K562 (cell line): Measurements from ENCODE around the gene ARFGEF3. TPM values are rescaled to one million over a fixed set of nuclear protein-coding genes. Genes with fewer than 3 reads are reported as not detected.

Experiments used
- ATAC-seq: fragments of 200-7000 bp; cut with Tn5 transposase; 3 replicates; pipeline ENCODE4 v1.9.1; 2020; ENCODE audit warnings: moderate library complexity
- BruUV-seq: library from RNA; stranded (reverse); fragments of 400-500 nt; replicated peaks from 2 replicates; lab custom pipeline; 2021; lab: Mats Ljungman, UMichigan
- CTCF ChIA-PET: fragments of 300-600 bp; formaldehyde crosslinking; extraction: SDS; loops from one replicate; lab custom pipeline; 2021; ENCODE audit warnings: low intra/inter-chr PET ratio; lab: Yijun Ruan, JAX
- POLR2A ChIA-PET: fragments of 300-600, 350-650 bp; sonication (Branson Sonifier 250); formaldehyde crosslinking; extraction: SDS; loops from one replicate; lab custom pipeline; 2021; ENCODE audit warnings: antibody characterized with exemption, inconsistent platforms; lab: Yijun Ruan, JAX
- DNase-seq, 4 experiments: peaks; one replicate each; pipeline versions ENCODE4 v3.0.0 to v3.0.0-alpha.2; 2011 to 2018; ENCODE audit warnings: low spot score in 3 of 4, mixed read lengths in 3 of 4; ENCODE audit errors: extremely low read depth in 1 of 4
- FAIRE-seq: peaks from 2 replicates; lab custom pipeline; 2011; peaks lifted over from hg19 to GRCh38; lab: Jason Lieb, UNC
- H2AFZ ChIP-seq: 2 replicates; pipeline ENCODE4 v1.6.0; 2011; ENCODE audit warnings: low read depth, low read length, control low read depth, inconsistent platforms
- H3K27ac ChIP-seq: fragments of 200-600 bp; 3 replicates; pipeline ENCODE4 v1.8.0; 2011; ENCODE audit warnings: low read depth, mild to moderate bottlenecking, control low read depth, inconsistent platforms, low read length, moderate library complexity, mixed read lengths; ENCODE audit errors: extremely low read depth
- H3K27me3 ChIP-seq, 2 experiments: fragments of 300-600 bp in 1 of 2; 2 replicates in 1 of 2; 3 replicates in 1 of 2; pipeline versions ENCODE4 v1.6.0 to v1.8.0; 2011; ENCODE audit warnings: inconsistent platforms in 2 of 2, low read length in 2 of 2, mild to moderate bottlenecking in 1 of 2, mixed read lengths in 1 of 2, moderate library complexity in 1 of 2; ENCODE audit not compliant: control insufficient read depth in 2 of 2, insufficient read depth in 2 of 2
- H3K36me3 ChIP-seq: fragments of 300-600 bp; 3 replicates; pipeline ENCODE4 v1.8.0; 2011; ENCODE audit warnings: mild to moderate bottlenecking, low read length, inconsistent platforms; ENCODE audit not compliant: control insufficient read depth, insufficient read depth
- H3K4me1 ChIP-seq, 2 experiments: fragments of 200-600 bp in 1 of 2; replicated peaks in 1 of 2; 2 replicates in 1 of 2; 3 replicates in 1 of 2; pipeline versions ENCODE4 v1.5.1 to v1.8.0; 2011; ENCODE audit warnings: inconsistent platforms in 2 of 2, low read length in 2 of 2, mild to moderate bottlenecking in 1 of 2, mixed read lengths in 1 of 2, moderate library complexity in 1 of 2; ENCODE audit not compliant: control insufficient read depth in 2 of 2, insufficient read depth in 2 of 2
- H3K4me2 ChIP-seq: 2 replicates; pipeline ENCODE4 v1.6.1; 2011; ENCODE audit warnings: low read length, control low read depth, inconsistent platforms, mixed read lengths; ENCODE audit not compliant: insufficient read depth
- H3K4me3 ChIP-seq: fragments of 200-600 bp; sonication (generic), shearing (Covaris generic); 2 replicates; pipeline ENCODE4 v1.5.1; 2016; ENCODE audit warnings: control low read depth, inconsistent platforms
- H3K79me2 ChIP-seq: fragments of 200-600 bp; 3 replicates; pipeline ENCODE4 v1.8.0; 2011; ENCODE audit warnings: low read length, inconsistent platforms; ENCODE audit not compliant: control insufficient read depth, insufficient read depth
- H3K9ac ChIP-seq, 2 experiments: 2 replicates each; pipeline versions ENCODE4 v1.6.0 to v1.6.1; 2011; ENCODE audit warnings: low read depth in 2 of 2, low read length in 2 of 2, control low read depth in 1 of 2, inconsistent platforms in 1 of 2, mild to moderate bottlenecking in 1 of 2, mixed read lengths in 1 of 2; ENCODE audit not compliant: insufficient read depth in 1 of 2
- H3K9me1 ChIP-seq: one replicate; pipeline ENCODE4 v1.6.0; 2011; ENCODE audit warnings: inconsistent platforms, mild to moderate bottlenecking, low read length, moderate library complexity; ENCODE audit not compliant: control insufficient read depth, insufficient read depth
- H3K9me3 ChIP-seq: replicated peaks from 2 replicates; pipeline ENCODE4 v1.5.1; 2011; ENCODE audit warnings: low read depth, low read length, inconsistent platforms; ENCODE audit not compliant: control insufficient read depth, insufficient read depth
- H4K20me1 ChIP-seq: replicated peaks from 2 replicates; pipeline ENCODE4 v1.6.1; 2011; ENCODE audit warnings: low read length, inconsistent platforms, mixed read lengths; ENCODE audit not compliant: control insufficient read depth, insufficient read depth
- ATF4 ChIP-seq: fragments of 450-650 bp; formaldehyde crosslinking; IDR thresholded peaks from 2 replicates; pipeline ENCODE4 v1.4.0; 2022; ENCODE audit warnings: mild to moderate bottlenecking, moderate library complexity
- BDP1 ChIP-seq: IDR thresholded peaks from 3 replicates; pipeline ENCODE4 v1.6.1; 2011; ENCODE audit not compliant: insufficient read length, insufficient read depth
- EP400 ChIP-seq: fragments of 450-650 bp; IDR thresholded peaks from 2 replicates; pipeline ENCODE4 v1.6.1; 2017; ENCODE audit warnings: antibody characterized with exemption, mild to moderate bottlenecking, moderate library complexity
- HMGN3 ChIP-seq: IDR thresholded peaks from 2 replicates; pipeline ENCODE4 v1.6.1; 2011; ENCODE audit warnings: borderline replicate concordance, low read depth, mild to moderate bottlenecking, mixed read lengths, low read length; ENCODE audit not compliant: insufficient read length; ENCODE audit errors: extremely low read depth
- NR1H2 ChIP-seq: sonication (generic); formaldehyde crosslinking; IDR thresholded peaks from 2 replicates; pipeline ENCODE4 v1.4.0; 2020; ENCODE audit warnings: mild to moderate bottlenecking, missing genetic modification reagents
- RCOR1 ChIP-seq, 2 experiments: IDR thresholded peaks; 2 replicates each; pipeline ENCODE4 v1.6.1; 2012; ENCODE audit warnings: low read depth in 2 of 2, low read length in 2 of 2, borderline replicate concordance in 1 of 2, improper control_type of control experiment in 1 of 2
- RERE ChIP-seq: sonication (generic); formaldehyde crosslinking; IDR thresholded peaks from 2 replicates; pipeline ENCODE4 v1.8.0; 2023; ENCODE audit warnings: missing genetic modification reagents, mild to moderate bottlenecking, borderline replicate concordance
- WGBS: fragments of 100-300 bp; shearing (Covaris generic); methylation state at CpG from one replicate; pipeline ENCODE4 v1.1.6; 2016; ENCODE audit warnings: low coverage, mixed read lengths; ENCODE audit not compliant: insufficient coverage; ENCODE audit errors: missing lambda C conversion rate; 5-methylcytosine and 5-hydroxymethylcytosine counted together
- in situ Hi-C: fragments of 300-500 bp; cut with MboI; formaldehyde crosslinking; loops from 4 replicates; pipeline ENCODE4 v1.15.0; 2018; ENCODE audit warnings: inconsistent platforms, mixed read lengths
- intact Hi-C: fragments of 100-400 bp; cut with micrococcal nuclease; formaldehyde crosslinking; loops from 2 replicates; pipeline ENCODE4 v1.14.2; 2022
- polyA plus RNA-seq, 8 experiments: library from polyadenylated mRNA; depleted of rRNA in 4 of 8; stranded (reverse) in 5 of 8; unstranded in 3 of 8; fragments of >200 nt; fragmentation: Nextera tagmentation in 2 of 8; fragmentation: Illumina TruSeq in 1 of 8; extraction: Ambion mirVana in 2 of 8; extraction: Trizol in 1 of 8; gene quantifications; 2 replicates each; pipeline versions ENCODE4 v1.2.1 to v1.2.3, GENCODE V29; 2011 to 2014; ENCODE audit warnings: inconsistent platforms in 1 of 8, missing spikeins in 1 of 8
- total RNA-seq, 7 experiments: library from RNA; depleted of rRNA in 6 of 7; stranded (reverse); fragments of >200 nt in 6 of 7; fragmentation: Illumina TruSeq in 2 of 7; extraction: Trizol in 2 of 7; gene quantifications; 2 replicates each; pipeline versions ENCODE4 v1.2.1 to v1.2.3, GENCODE V29; 2011 to 2021; ENCODE audit warnings: low replicate concordance in 1 of 7

Gene ARFGEF3
- total and polyA plus RNA-seq, 9 of the 15 experiments (the other 6 are each of a cell fraction or from before 2014, with no cell fraction given), result under 0.01 to 0.02 TPM; not detected in 7

GRCh38 chr6:138159246-138159645 lies 2.5 kb upstream of the ARFGEF3 start:
- Histone ChIP-seq H3K4me2 (no peak overlapping the region), H3K27ac (no peak overlapping the region), H2AFZ (no peak overlapping the region), H3K9ac (no peak overlapping the region), H3K79me2 (no peaks in the 10 kb centered on the region), H3K27me3 (peaks cover 19 to 26% of the 10 kb centered on the region in 2 experiments), H3K9me3 (no peaks in the 10 kb centered on the region)
- CTCF ChIA-PET, result no interaction called here
- no TSS peak for BruUV-seq
- POLR2A ChIA-PET, result interaction anchor here (1.0 kb wide), 1 partner anchor 9 kb away, joined by 3 read pairs; no protein-coding TSS in a partner anchor
- no peak for FAIRE-seq
- TF ChIP-seq HMGN3 (no peak), NR1H2 (CRISPR knock-in tag) (no peak), EP400 (no peak), RERE (no peak), ATF4 (no peak), RCOR1 (IDR thresholded peaks at IDR 0.05; ENCODE audit: borderline replicate concordance in 1 of 2, low read depth in 2 of 2, low read length in 2 of 2) (no peak), BDP1 (no peak)
- TF ChIP-seq, all 486 proteins: peak for 0
- Histone ChIP-seq H3K9me1 (no peaks in the 10 kb centered on the region), H3K4me3 (no peak overlapping the region), H3K36me3 (no peaks in the 10 kb centered on the region), H4K20me1 (no peaks in the 10 kb centered on the region; the same call in 1 of the 2 replicates), H3K4me1 (peaks cover 0 to 12% of the 10 kb centered on the region in 2 experiments; a peak in 2 of 5 replicates)
- DNase-seq, result no peak
- in situ Hi-C loops, result no loop called here
- no peak for ATAC-seq
- intact Hi-C loops, result no loop called here
- WGBS, result 0% methylated on average over 2 of the region's 2 CpGs
